Muscle of leg (tissue), 11 donors: ENCODE measurements around the gene DDX17. TPM values are rescaled to one million over a fixed set of nuclear protein-coding genes. Genes with fewer than 3 reads are reported as not detected.
"Not testable (repeated sequence)": the region's sequence is repeated elsewhere in the genome, so short reads cannot be mapped to it uniquely, and the experiment has no call there.

Experiments used
- DNase-seq: peaks from one replicate; pipeline ENCODE4 v3.0.0; 2013
- H3K27ac ChIP-seq: one replicate; pipeline ENCODE4 v1.5.1; 2013; ENCODE audit warnings: mild to moderate bottlenecking, low read length, control low read depth
- H3K27me3 ChIP-seq: one replicate; pipeline ENCODE4 v1.6.1; 2013; ENCODE audit warnings: low read length; ENCODE audit not compliant: control insufficient read depth, insufficient read depth
- H3K36me3 ChIP-seq: one replicate; pipeline ENCODE4 v1.6.1; 2013; ENCODE audit warnings: low read length; ENCODE audit not compliant: control insufficient read depth, insufficient read depth
- H3K4me1 ChIP-seq: one replicate; pipeline ENCODE4 v1.6.1; 2013; ENCODE audit warnings: low read length; ENCODE audit not compliant: control insufficient read depth, insufficient read depth
- H3K4me3 ChIP-seq: one replicate; pipeline ENCODE4 v1.5.1; 2013; ENCODE audit warnings: low read length, control low read depth
- H3K9me3 ChIP-seq: replicated peaks from 2 replicates; pipeline ENCODE4 v1.6.1; 2013; ENCODE audit warnings: low read depth, low read length; ENCODE audit not compliant: control insufficient read depth
- whole genome bisulfite sequencing: methylation state at CpG from one replicate; pipeline ENCODE4 v1.1.5; 2013; ENCODE audit warnings: missing lambda C conversion rate; ENCODE audit not compliant: insufficient coverage; 5-methylcytosine and 5-hydroxymethylcytosine counted together
- polyA plus RNA-seq, 8 donors: library from polyadenylated mRNA; unstranded; fragments of 120-200 nt; gene quantifications; one replicate each; pipeline versions ENCODE4 v1.2.1 to v1.2.3, GENCODE V29; 2013; ENCODE audit warnings: inconsistent platforms in 1 of 8, low replicate concordance in 1 of 8; ENCODE audit not compliant: insufficient read length in 8 of 8, insufficient read depth in 1 of 8
- total RNA-seq: library from RNA; stranded (reverse); fragments of 120-200 nt; gene quantifications from one replicate; pipeline ENCODE4 v1.2.4, GENCODE V29; 2013

DDX17 gene
- total and polyA plus RNA-seq, 9 donors, result 280 to 410 (median 307) TPM

DNA sequence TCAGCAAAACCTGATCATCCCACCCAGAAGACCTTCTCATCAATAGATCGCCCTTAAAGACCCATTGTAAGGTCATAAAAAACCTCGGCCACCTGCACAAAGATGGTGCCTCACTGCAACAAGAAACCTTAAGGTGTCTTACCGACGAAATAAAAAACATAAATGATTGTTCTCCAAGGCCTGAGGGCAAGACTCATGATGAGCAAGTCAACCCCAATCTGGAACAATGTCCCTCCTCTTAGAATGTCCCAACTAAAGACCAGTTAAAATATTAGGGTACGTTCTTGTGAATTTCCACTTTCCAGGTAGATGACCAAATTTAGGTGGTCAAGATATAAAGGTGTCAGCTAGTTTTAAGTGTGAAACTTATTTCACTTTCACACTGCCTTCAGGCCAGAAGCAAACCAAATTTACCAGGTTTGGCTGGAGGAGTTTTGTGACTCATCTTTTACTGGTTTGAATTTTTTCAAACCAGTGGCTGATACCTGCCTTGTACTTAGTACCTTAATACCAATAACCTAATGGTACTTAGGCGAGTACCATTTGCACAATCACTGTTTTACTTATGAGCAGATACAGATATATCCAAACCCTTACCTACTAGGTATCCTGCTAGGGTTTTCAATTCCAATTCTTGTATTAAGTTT lies 23.3 kb downstream of the DDX17 start:
- Histone ChIP-seq H3K9me3 (no peaks in the 10 kb centered on the region), H3K27me3 (no peaks in the 10 kb centered on the region), H3K4me3 (no peak overlapping the region), H3K27ac (no peak overlapping the region), H3K36me3 (peaks cover 76% of the 10 kb centered on the region), H3K4me1 (peaks cover 3% of the 10 kb centered on the region)
- WGBS, result 100% methylated on average over 2 of the region's 6 CpGs
- DNase-seq, result no peak

DNA sequence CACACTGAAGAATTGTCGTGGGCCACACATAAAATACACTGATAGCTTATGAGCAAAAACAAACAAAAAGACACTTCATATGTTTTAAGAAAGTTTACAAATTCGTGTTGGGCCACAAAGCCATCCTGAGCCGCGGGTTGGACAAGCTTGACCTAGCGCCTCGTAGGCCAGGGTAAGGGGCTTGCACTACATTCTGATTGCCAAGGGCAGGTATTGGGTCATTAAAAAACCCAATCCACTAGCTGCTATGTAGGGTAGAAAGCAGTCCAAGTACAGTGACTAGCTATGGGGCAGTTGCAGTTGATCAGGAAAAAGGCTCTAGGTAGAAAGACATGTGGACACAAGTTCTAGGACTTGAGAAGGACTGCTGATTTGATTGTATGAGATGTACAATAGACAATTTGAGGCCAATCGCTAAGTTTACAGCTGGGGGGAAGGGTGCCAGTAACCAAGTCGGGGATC lies 24.2 kb downstream of the DDX17 start:
- H3K27ac ChIP-seq, result no peak overlapping the region
- peaks cover 72% of the 10 kb centered on the region for H3K36me3 ChIP-seq
- no peak for DNase-seq
- no peaks in the 10 kb centered on the region for H3K27me3 ChIP-seq
- H3K9me3 ChIP-seq, result no peaks in the 10 kb centered on the region
- peaks cover 3% of the 10 kb centered on the region for H3K4me1 ChIP-seq
- H3K4me3 ChIP-seq, result no peak overlapping the region
- WGBS, result 83% methylated on average over 3 of the region's 8 CpGs

DNA sequence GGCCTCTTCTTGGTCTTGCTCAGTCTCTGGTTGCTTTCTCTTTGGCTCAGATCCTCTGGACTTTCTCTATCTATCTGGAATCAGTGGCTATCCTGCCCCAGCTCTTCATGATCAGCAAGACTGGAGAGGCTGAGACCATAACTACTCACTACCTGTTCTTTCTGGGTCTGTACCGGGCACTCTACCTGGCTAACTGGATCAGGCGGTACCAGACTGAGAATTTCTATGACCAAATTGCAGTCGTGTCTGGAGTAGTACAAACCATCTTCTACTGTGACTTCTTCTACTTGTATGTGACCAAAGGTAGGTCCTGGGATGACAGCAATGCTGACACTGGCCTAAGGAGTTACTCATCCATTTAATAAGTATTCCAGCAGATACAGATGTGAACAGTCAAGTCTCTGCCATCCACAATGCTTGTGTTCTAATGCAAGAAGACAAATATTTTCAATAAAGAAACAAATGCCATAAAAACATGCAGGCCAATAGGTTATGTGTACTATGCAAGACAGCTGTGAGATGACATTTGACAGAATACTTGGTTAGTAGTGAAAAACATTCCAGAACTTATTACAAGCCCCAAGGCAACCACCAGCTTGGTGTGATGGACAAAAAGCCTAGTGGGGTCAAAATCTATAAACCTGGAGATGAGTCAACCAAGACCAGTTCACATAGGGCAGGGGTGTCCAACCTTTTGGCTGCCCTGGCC lies 24.8 kb downstream of the DDX17 start:
- Histone ChIP-seq H3K36me3 (peaks cover 67% of the 10 kb centered on the region), H3K27ac (no peak overlapping the region), H3K9me3 (no peaks in the 10 kb centered on the region), H3K4me1 (peaks cover 3% of the 10 kb centered on the region), H3K27me3 (no peaks in the 10 kb centered on the region), H3K4me3 (no peak overlapping the region)
- no peak for DNase-seq
- 83% methylated on average over 1 of the region's 3 CpGs for WGBS

DNA sequence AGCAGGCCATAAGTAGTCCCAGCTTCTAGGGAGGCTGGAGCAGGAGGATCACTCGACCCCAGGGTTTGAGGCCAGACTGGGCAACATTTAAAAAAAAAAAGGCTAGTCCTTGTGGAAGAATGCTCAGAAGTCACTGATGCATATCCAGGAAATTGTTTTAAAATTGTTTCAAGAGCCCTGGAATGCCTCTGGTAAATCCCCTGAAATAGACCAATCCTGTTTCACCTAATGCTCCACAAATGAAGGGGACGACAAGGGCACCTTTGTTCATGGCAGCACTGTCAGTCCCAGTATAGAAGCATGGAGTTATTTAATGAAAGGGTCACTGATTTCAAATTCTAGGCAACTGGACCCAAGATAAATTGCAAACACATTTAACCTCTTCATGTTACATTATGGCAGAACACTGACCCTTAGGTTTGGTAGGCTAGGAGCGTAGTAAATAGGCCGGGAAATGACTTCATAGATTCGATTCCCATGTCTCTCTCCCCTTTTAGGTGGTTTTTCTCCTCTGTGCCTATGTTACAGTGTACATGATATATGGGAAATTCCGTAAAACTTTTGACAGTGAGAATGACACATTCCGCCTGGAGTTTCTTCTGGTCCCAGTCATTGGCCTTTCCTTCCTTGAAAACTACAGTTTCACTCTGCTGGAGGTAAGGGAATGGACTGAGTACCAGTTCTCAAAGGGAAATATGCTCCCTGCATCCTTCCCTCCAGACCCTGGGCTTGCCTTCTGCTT lies 26.8 kb downstream of the DDX17 start:
- H3K27ac ChIP-seq, result no peak overlapping the region
- WGBS, result 78% methylated on average over 1 of the region's 7 CpGs
- DNase-seq, result no peak

GRCh38 chr22:38477585-38477984 lies 28.5 kb downstream of the DDX17 start:
- peaks cover 37% of the 10 kb centered on the region for H3K36me3 ChIP-seq
- no CpG with 5 or more reads among the region's 1 CpG for WGBS
- no peak for DNase-seq

More for the DNA sequence above, 26.8 kb downstream of the DDX17 start:
- Histone ChIP-seq H3K4me1 (no peaks in the 10 kb centered on the region), H3K36me3 (peaks cover 50% of the 10 kb centered on the region), H3K27me3 (no peaks in the 10 kb centered on the region), H3K4me3 (no peak overlapping the region), H3K9me3 (no peaks in the 10 kb centered on the region)

GRCh38 chr22:38474003-38474607 lies 32.0 kb downstream of the DDX17 start:
- 51% methylated on average over 7 of the region's 10 CpGs for WGBS

More at GRCh38 chr22:38477585-38477984, 28.5 kb downstream of the DDX17 start:
- H3K27ac ChIP-seq, result no peak overlapping the region
- no peaks in the 10 kb centered on the region for H3K27me3 ChIP-seq
- no peaks in the 10 kb centered on the region for H3K9me3 ChIP-seq
- H3K4me1 ChIP-seq, result no peaks in the 10 kb centered on the region
- no peak overlapping the region for H3K4me3 ChIP-seq

DNA sequence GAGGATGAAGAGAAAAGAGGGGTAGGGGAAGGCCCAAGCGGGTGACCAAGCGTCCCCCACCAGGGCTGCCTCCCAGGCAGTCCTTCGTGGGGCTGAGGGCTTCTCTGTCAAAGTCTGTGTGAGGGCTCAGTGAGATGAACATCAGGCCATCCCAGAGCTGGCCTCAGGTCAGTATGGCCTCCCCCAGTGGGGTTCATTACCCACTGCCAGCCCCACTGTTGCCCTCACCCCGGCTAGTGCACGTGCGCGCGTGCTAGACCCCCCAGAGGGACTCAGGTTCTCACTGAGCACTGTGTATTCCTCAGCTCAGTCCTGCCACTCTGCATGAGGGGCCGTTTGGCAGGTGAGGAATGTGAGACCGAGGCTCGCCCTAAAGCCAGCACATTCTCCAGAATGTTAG lies 34.9 kb downstream of the DDX17 start:
- no peak overlapping the region for H3K4me3 ChIP-seq
- no peak overlapping the region for H3K27ac ChIP-seq
- peaks cover 18% of the 10 kb centered on the region for H3K27me3 ChIP-seq
- 82% methylated on average over 5 of the region's 11 CpGs for whole genome bisulfite sequencing
- DNase-seq, result no peak
- no peaks in the 10 kb centered on the region for H3K9me3 ChIP-seq
- H3K36me3 ChIP-seq, result no peaks in the 10 kb centered on the region
- H3K4me1 ChIP-seq, result peaks cover 11% of the 10 kb centered on the region

More at GRCh38 chr22:38474003-38474607, 32.0 kb downstream of the DDX17 start:
- Histone ChIP-seq H3K4me1 (no peaks in the 10 kb centered on the region), H3K27me3 (no peaks in the 10 kb centered on the region), H3K36me3 (peaks cover 8% of the 10 kb centered on the region), H3K27ac (no peak overlapping the region), H3K9me3 (no peaks in the 10 kb centered on the region), H3K4me3 (no peak overlapping the region)
- DNase-seq, result peak; percentile 1

- not testable (repeated sequence) for H3K4me3 ChIP-seq, DNase-seq, H3K27ac ChIP-seq, H3K9me3 ChIP-seq, H3K36me3 ChIP-seq
- WGBS, result 91% methylated on average over 5 of the region's 10 CpGs
- peaks cover 11% of the 10 kb centered on the region for H3K4me1 ChIP-seq
- peaks cover 29% of the 10 kb centered on the region for H3K27me3 ChIP-seq
Measured at GRCh38 chr22:38470179-38470578, 35.9 kb downstream of the DDX17 start.

DNA sequence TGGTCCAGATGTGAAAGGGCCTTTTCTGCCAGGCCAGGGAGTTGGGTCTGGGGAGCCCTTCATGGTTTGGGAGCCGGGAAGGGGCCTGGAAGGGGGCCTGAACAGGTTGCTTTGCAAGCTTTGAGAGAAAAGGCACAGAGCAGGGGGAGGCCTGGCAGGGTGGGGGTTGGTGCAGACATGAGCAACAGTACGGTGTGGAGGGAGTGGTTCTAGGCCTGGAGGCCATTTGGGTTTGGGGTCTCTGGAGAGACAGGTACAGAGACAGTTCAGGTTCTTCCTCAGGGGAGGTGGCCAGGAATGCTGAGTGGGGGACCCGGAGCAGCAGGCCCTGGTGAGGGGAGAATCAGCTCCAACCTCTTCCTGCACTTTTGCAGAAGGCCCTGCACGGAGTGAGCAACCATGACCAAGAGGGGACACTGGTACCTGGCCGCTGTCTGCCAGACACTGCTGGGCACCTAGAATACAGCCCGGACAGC lies 36.8 kb downstream of the DDX17 start:
- Histone ChIP-seq H3K4me1 (peaks cover 11% of the 10 kb centered on the region), H3K4me3 (peak overlapping the region; percentile 78), H3K27ac (no peak overlapping the region), H3K36me3 (no peaks in the 10 kb centered on the region), H3K9me3 (no peaks in the 10 kb centered on the region), H3K27me3 (peaks cover 33% of the 10 kb centered on the region)
- no peak for DNase-seq
- WGBS, result 41% methylated on average over 4 of the region's 6 CpGs
